Superior temporal gyrus (tissue), 1 donor: Measurements from ENCODE around the gene ZMYM2.
"Not testable (repeated sequence)": the region's sequence is repeated elsewhere in the genome, so short reads cannot be mapped to it uniquely, and the experiment has no call there.

ENCODE experiments used
- DNase-seq: peaks from one replicate; pipeline ENCODE4 v3.0.0-alpha.2; 2016; ENCODE audit errors: extremely low spot score

Gene ZMYM2

GRCh38 chr13:19958155-19959111 is at the start of gene ZMYM2:
Gene ZMYM2, plus strand, starts transcription at chr13:19958727. Its CDS starts 34,346 bp downstream, at chr13:19993073.
- DNase-seq: peak; percentile 98

DNA sequence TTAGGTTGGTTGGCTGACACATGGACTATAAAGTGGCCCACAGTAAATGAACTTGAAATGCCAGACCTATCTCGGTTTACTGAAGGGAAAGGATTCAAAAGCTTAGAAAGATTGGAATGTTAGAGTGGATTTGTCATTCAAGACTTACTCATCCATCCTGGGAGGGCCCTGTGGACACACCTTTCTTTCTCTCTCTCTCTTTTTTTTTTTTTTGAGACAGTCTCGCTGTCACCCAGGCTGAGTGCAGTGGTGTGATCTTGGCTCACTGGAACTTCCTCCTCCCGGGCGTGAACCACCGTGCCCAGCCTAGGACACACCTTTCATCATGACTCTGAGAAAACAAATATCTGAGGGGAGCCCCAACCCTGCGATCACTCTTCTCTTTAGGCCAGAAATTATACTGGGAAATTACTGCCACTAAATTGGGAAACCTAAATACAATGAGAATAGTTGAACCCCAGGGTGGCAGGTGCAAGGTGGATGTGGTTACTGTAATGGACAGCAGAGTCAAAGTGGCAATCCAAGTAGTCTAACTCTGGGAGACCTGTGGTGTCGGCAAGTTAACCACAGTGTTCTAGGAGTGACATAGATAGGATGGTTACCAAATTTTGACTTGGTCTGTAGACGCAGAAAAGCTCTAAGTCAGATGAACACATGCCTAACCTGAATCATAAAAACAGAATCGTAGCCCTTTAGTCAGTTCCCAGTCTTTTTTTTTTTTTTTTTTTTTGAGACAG is 48.0 kb upstream of the ZMYM2 start:
- no peak for DNase-seq

DNA sequence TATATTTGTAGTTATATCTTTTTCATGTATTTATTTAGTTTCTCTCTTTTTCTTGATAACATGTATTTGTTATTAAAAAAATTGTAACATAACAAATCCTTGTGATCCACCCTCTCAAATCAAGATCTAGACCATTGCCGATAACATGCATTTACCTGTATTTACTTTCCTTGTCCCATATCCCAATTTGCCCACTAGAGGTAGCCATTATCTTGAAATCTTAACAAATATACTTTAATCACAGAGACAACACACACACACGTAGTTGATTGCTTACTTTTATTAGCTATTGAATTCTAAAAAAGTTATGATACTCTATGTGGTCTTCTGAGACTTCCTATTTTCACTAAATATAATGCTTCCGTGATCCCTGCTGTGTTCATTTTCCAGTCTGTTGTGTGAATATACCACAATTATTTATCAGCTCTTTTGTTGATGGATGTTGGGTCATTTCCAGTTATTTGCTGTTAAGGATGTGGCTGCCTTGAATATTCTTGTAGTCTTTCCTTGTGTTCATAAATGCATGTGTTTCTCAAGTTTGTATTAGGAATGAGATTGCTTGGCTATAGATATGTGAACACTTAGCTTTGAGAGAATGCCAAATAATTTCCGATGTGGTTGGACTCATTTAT is 31.3 kb upstream of the ZMYM2 start:
- peak; percentile 34 for DNase-seq

DNA sequence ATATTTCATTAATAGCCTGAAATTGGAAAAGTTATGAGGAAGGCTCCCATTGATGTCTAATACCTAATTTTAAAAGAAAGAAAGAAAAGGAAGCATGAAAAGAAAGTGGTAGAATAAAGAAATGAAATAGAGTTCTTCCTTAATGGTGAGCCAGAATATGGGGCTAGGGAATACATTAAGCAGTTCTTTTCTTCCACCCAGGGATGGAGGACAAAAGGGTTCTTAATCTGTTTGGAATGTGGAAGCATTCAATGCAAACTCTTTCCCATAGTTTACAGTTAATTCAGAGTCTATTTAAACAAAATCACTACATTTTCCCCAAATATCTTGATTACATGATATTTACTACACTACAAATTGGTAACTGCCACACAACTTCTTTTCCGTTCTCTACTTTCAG is 18.4 kb upstream of the ZMYM2 start:
- no peak for DNase-seq

- DNase-seq: no peak
These were observed 8.2 kb upstream of the ZMYM2 start for GRCh38 chr13:19950374-19950773.

- DNase-seq: no peak
These were observed 5.7 kb upstream of the ZMYM2 start for GRCh38 chr13:19952850-19953249.

DNA sequence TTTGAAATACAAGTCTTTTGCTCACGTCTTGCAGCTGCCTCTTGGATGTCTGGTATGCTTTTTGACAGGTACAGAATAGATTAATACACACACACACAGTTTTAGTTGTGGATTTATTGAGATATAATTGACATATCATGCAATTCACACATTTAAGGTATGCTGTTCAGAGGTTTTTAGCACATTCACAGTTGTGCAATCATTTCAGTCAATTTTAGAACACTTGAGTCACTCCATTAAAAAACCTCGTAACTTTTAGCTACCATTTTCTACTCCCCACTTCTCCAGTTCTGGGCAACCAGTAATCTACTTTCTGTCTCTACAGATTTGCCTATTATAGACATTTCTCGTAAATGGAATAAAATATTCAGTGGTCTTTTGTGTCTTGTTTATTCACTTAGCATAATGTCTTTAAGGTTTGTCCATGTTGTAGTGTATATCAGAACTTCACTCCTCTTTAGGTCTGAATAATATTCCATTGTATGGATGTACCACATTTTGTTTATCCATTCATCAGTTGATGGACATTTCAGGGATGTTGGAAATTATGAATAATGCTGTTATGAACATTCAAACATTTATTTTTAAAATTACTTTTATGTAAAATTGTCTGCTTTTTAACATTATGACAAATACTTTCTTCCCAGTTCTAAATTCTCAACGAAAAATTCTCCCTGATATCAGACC is 2.5 kb upstream of the ZMYM2 start:
- DNase-seq: no peak

DNA sequence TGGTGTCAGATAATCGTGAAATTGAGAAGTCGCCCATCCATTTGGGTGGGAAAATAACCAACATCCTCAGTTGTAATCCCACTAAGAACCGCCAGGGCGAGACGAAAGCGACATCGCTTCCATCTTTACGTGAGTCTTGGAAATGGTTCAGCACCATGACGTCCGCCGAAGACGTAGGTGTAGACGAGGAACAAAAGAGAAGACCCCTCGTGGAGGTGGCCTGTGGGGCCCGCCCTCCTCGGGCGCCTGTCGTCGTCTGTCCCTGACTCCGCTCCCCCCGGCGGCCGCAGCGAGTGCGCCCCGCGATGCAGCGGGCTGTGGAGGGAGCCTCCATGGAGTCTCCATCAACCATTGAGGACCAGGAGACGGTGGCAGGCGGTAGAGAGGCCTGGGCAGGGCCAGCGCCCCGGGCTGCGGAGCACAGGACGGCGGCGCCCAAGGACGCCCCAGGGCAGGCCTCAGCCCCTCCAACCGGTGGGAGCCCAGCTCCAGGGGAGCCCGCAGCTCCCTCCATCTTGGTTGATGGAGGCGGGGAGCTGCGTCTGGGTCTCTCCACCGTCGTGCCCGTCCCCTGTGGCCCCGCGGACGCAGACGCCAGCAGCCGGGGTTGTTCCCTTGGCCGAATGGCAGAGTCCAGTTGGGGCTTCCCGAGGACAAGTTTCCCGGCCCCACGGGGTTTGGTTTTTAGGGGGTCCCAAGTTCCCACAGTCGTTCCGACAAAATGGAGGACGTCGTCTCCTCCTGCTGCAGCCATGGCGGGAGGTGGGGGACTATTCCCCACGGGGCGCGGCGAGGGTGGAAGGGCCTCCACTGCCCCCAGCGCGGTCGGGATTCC is 990 bp upstream of the ZMYM2 start:
- DNase-seq: peak; percentile 89

DNA sequence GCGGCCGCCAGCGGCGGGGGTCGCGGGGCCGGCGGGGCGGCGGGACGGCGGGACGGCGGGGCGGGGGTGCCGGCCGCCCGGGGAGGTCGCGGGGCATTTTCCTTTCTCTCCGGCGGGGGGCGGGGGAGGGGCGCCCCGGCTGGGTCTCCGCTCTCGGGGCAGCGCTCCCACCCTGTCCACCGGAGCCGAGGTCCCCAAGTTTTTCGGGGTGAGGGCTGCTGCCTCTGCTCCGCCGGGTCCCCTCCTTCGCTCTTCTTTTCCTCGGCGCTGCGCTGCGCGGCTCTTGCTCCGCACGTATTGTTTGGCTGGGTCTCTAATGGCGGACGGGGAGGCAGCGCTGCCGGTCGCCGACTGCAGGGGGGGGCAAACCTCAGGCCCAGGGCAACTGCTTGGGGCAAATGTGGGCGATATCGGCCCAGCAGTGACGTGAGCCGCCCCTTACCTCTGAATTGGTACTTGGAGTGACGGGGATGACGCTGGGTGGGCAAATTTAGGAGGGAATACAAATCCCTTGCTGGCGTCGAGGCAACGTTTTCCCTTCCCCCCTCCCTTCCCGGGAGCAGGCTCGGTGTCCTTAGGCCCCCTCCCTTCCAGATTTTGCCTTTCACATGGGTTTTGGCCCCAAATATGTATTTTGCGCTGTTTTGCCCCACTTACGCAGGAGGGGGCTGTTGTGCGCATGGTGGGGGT is 759 bp downstream of the ZMYM2 start:
- DNase-seq: peak; percentile 57

DNA sequence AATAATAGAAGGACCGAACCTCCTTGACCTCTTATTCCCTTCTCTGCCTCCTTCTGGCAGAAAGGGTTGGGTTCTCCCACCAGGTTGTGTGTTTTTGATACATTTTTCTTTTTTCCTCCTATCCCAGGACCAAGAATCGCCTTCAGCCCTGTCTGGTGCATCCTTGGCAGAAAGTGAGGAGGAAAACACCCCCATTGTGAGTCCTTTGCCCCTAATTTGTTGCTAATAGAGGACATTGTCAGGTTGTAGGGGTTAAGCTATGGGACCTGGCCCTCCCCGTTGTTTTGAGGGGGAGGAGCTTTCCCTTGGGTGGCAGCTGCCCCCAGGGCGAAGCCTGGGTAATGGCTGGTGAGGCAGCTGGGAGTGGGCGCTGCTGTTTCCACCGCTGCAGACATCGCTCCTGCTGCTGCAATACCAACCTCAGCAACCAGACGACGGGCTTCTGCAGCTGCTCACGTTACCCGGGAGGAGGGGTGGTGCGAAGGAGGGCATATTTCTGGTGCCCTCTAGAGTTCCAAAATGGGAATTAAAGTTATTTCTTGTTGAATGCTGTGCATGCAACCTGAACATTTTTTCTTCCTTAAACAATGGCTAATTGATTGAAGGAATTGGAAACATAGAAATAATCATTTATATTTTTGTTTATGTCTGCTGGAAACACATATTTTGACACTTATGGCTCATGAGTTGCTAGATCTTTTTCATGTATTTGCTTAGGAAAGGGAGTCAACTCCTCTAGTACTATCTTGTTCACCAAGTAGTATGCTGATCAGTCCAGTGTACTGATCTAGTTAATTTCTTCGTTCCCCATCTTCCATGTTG is 1.5 kb downstream of the ZMYM2 start:
- DNase-seq: peak; percentile 95

- no peak for DNase-seq
These were observed 2.1 kb downstream of the ZMYM2 start for GRCh38 chr13:19960653-19960976.

- DNase-seq: no peak
These were observed 3.0 kb downstream of the ZMYM2 start for GRCh38 chr13:19961489-19961888.

DNA sequence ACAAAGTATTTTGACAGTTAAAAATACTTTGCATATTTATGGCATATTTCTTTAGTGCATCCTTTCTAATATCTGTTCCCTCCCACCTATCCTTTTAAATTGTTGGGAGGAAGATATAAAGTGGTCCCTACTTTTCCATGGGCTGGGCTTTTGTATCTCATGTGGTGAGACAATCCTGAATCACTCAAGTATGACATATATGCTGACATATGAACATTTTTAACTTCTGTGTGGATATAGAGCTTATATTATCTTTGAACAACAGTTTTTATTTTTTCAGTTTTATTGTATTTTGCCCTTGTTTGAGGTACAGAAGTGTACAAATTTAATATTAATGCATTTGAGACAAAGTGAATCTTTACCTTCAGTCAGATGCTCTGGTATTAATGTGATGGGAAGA is 3.4 kb downstream of the ZMYM2 start:
- no peak for DNase-seq

GRCh38 chr13:19962894-19963293 is 4.4 kb downstream of the ZMYM2 start:
- no peak for DNase-seq

DNA sequence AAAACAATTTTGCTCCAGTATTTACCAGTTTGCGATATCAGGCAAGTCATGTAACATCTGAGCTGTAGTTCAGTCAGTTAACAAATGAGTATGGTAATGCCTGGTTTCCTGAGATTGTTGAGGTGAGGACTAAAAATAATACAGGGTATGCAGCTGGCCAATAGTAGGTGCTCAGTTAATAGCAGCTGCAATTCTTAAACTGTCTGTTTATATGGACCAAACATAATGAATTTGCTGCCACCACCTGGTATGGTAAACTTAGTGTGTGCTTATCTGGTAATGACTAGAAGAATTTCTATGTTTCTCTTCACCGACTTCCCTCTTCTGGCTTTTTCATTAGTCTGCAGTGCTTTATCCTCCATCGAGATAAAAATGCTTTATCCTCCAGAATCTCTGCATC is 9.1 kb downstream of the ZMYM2 start:
- no peak for DNase-seq

DNA sequence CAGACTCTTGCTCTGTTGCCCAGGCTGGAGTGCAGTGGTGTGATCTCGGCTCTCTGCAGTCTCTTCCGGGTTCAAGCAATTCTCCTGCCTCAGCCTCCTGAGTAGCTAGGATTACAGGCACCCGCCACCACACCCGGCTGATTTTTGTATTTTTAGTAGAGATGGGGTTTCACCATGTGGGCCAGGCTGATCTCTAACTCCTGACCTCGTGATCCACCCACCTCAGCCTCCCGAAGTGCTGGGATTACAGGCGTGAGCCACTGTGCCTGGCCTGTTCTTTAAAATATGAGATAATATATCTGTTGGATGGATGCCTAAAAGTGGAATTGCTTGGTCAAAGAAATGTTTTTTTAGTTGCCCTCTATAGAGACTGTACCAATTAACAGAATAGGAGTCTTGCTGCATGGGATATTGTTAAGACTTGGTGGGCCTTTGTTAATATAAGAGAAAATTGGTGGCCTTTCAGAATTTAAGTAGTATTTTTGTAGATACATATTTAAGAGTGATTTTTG is 16.0 kb downstream of the ZMYM2 start:
- not testable (repeated sequence) for DNase-seq

- no peak for DNase-seq
These were observed 20.4 kb downstream of the ZMYM2 start for GRCh38 chr13:19978831-19979437.

- DNase-seq: no peak
These were observed 23.2 kb downstream of the ZMYM2 start for GRCh38 chr13:19981685-19982238.
